MCF 10A (cell line): Measurements from ENCODE around the gene TNFSF10. TPM values are rescaled to one million over a fixed set of nuclear protein-coding genes. Genes with fewer than 3 reads are reported as not detected.

ENCODE experiments used
- BruUV-seq: library from RNA; stranded (reverse); fragments of 400-500 nt; replicated peaks from 2 replicates; lab custom pipeline; 2021; lab: Mats Ljungman, UMichigan
- CTCF ChIA-PET: fragments of 300-600 bp; sonication (Branson Sonifier 250); formaldehyde crosslinking; extraction: SDS; loops from one replicate; lab custom pipeline; 2021; ENCODE audit warnings: antibody characterized with exemption, inconsistent platforms; lab: Yijun Ruan, JAX
- POLR2A ChIA-PET: fragments of 300-600, 350-650 bp; sonication (Branson Sonifier 250); formaldehyde crosslinking; extraction: SDS; loops from one replicate; lab custom pipeline; 2020; ENCODE audit warnings: antibody characterized with exemption, inconsistent platforms; lab: Yijun Ruan, JAX
- DNase-seq: peaks from one replicate; pipeline ENCODE4 v3.0.0-alpha.2; 2018; ENCODE audit not compliant: unreplicated experiment
- H3K27ac Mint-ChIP-seq: one replicate; pipeline ENCODE4 v1.8.0; 2022; ENCODE audit warnings: mild to moderate bottlenecking, low read depth, mixed read lengths; ENCODE audit not compliant: unreplicated experiment
- H3K27me3 Mint-ChIP-seq: one replicate; pipeline ENCODE4 v1.8.0; 2022; ENCODE audit warnings: mixed read lengths; ENCODE audit not compliant: insufficient read depth, unreplicated experiment
- H3K36me3 Mint-ChIP-seq: one replicate; pipeline ENCODE4 v1.8.0; 2022; ENCODE audit warnings: mild to moderate bottlenecking, moderate library complexity, mixed read lengths; ENCODE audit not compliant: insufficient read depth, unreplicated experiment
- H3K4me1 Mint-ChIP-seq: one replicate; pipeline ENCODE4 v1.8.0; 2022; ENCODE audit warnings: mixed read lengths; ENCODE audit not compliant: insufficient read depth, unreplicated experiment
- H3K4me3 Mint-ChIP-seq: one replicate; pipeline ENCODE4 v1.8.0; 2022; ENCODE audit warnings: mild to moderate bottlenecking, moderate library complexity, mixed read lengths; ENCODE audit not compliant: unreplicated experiment
- H3K9me3 Mint-ChIP-seq: one replicate; pipeline ENCODE4 v1.8.0; 2022; ENCODE audit warnings: mixed read lengths; ENCODE audit not compliant: unreplicated experiment
- CTCF ChIP-seq: fragments of 200-600 bp; IDR thresholded peaks from one replicate; pipeline ENCODE4 v1.8.0; 2022; ENCODE audit warnings: antibody characterized with exemption, mild to moderate bottlenecking; ENCODE audit not compliant: unreplicated experiment
- intact Hi-C: fragments of 100-400 bp; cut with micrococcal nuclease; formaldehyde crosslinking; loops from 2 replicates; pipeline ENCODE4 v1.14.1; 2022
- total RNA-seq: library from RNA; stranded (reverse); gene quantifications from 2 replicates; pipeline ENCODE4 v1.2.3, GENCODE V29; 2022

The TNFSF10 gene
- total RNA-seq, 1 experiment from 2014 or later: 0.54 TPM

- BruUV-seq: no TSS peak
- CTCF ChIA-PET: interaction anchor here (0.9 to 1.7 kb wide), 4 partner anchors 9 to 55 kb away, joined by 3 to 5 read pairs (median 3); no protein-coding TSS in a partner anchor
- TF ChIP-seq CTCF: no peak
- Mint-ChIP-seq H3K27me3 (no peaks in the 10 kb centered on the region), H3K9me3 (no peaks in the 10 kb centered on the region), H3K4me3 (no peak overlapping the region), H3K36me3 (peaks cover 10% of the 10 kb centered on the region), H3K4me1 (peaks cover 21% of the 10 kb centered on the region), H3K27ac (no peak overlapping the region)
- no peak for DNase-seq
- POLR2A ChIA-PET: interaction anchor here (0.6 to 2.0 kb wide), 4 partner anchors 9 to 56 kb away, joined by 3 to 12 read pairs (median 3); no protein-coding TSS in a partner anchor
- intact Hi-C loops: no loop called here
These were observed 16.8 kb upstream of the TNFSF10 start for GRCh38 chr3:172540049-172540448.

GRCh38 chr3:172539273-172539672 lies 16.0 kb upstream of the TNFSF10 start:
- POLR2A ChIA-PET: interaction anchor here (0.9 kb wide), 2 partner anchors 56 to 57 kb away, joined by 3 read pairs; no protein-coding TSS in a partner anchor

GRCh38 chr3:172538368-172539151 lies 15.3 kb upstream of the TNFSF10 start:
- Mint-ChIP-seq H3K9me3 (no peaks in the 10 kb centered on the region), H3K36me3 (peaks cover 10% of the 10 kb centered on the region)
- POLR2A ChIA-PET: interaction anchor here (0.9 to 1.4 kb wide), 2 partner anchors 22 to 57 kb away, joined by 3 to 5 read pairs; no protein-coding TSS in a partner anchor

More at GRCh38 chr3:172539273-172539672, 16.0 kb upstream of the TNFSF10 start:
- BruUV-seq: no TSS peak
- CTCF ChIA-PET: interaction anchor here (0.7 kb wide), 1 partner anchor 74 kb away, joined by 3 read pairs; no protein-coding TSS in a partner anchor
- intact Hi-C loops: no loop called here
- no peak for DNase-seq
- Mint-ChIP-seq H3K27me3 (no peaks in the 10 kb centered on the region), H3K36me3 (peaks cover 10% of the 10 kb centered on the region), H3K4me3 (no peak overlapping the region), H3K4me1 (peaks cover 21% of the 10 kb centered on the region), H3K9me3 (no peaks in the 10 kb centered on the region), H3K27ac (no peak overlapping the region)
- TF ChIP-seq CTCF: no peak

More at GRCh38 chr3:172538368-172539151, 15.3 kb upstream of the TNFSF10 start:
- H3K4me1 Mint-ChIP-seq: peaks cover 21% of the 10 kb centered on the region
- no peak for TF ChIP-seq CTCF
- no peak for DNase-seq
- no peak overlapping the region for H3K4me3 Mint-ChIP-seq
- BruUV-seq: no TSS peak
- no peak overlapping the region for H3K27ac Mint-ChIP-seq
- H3K27me3 Mint-ChIP-seq: no peaks in the 10 kb centered on the region
- intact Hi-C loops: no loop called here
- CTCF ChIA-PET: interaction anchor here (0.6 kb wide), 1 partner anchor 433 kb away, joined by 3 read pairs; no protein-coding TSS in a partner anchor
